GM12878 (cell line): ENCODE results near the gene DOCK2. TPM values are rescaled to one million over a fixed set of nuclear protein-coding genes. Genes with fewer than 3 reads are reported as not detected.

Experiments used
- ASH2L ChIP-seq: fragments of 300-600, 200-600 bp; sonication (generic); IDR thresholded peaks from 2 replicates; pipeline ENCODE4 v1.6.1; 2017; ENCODE audit warnings: low read depth, mild to moderate bottlenecking, borderline replicate concordance
- ATF2 ChIP-seq: IDR thresholded peaks from 2 replicates; pipeline ENCODE4 v1.6.1; 2012; ENCODE audit warnings: low read length, inconsistent platforms
- BACH1 ChIP-seq: fragments of 450-650 bp; IDR thresholded peaks from 2 replicates; pipeline ENCODE4 v1.6.1; 2017; ENCODE audit warnings: mild to moderate bottlenecking, borderline replicate concordance
- CEBPB ChIP-seq, 2 experiments: fragments of 150-350 bp in 1 of 2; IDR thresholded peaks; 2 replicates each; pipeline ENCODE4 v1.6.1; 2012 to 2014; ENCODE audit warnings: low read depth in 2 of 2, low read length in 2 of 2, borderline replicate concordance in 1 of 2, inconsistent platforms in 1 of 2
- EED ChIP-seq: sonication (generic); IDR thresholded peaks from 2 replicates; pipeline ENCODE4 v1.6.1; 2016; ENCODE audit warnings: antibody characterized with exemption, low read depth
- EGR1 ChIP-seq, 2 experiments: IDR thresholded peaks; 1 replicate in 1 of 2; 2 replicates in 1 of 2; pipeline ENCODE4 v1.6.1; 2011 to 2012; ENCODE audit warnings: low read depth in 2 of 2, low read length in 2 of 2, borderline replicate concordance in 1 of 2, mild to moderate bottlenecking in 1 of 2, moderate library complexity in 1 of 2
- ESRRA ChIP-seq: IDR thresholded peaks from 2 replicates; pipeline ENCODE4 v1.6.1; 2012; ENCODE audit warnings: mild to moderate bottlenecking, low read length, improper control_type of control experiment
- HSF1 ChIP-seq: fragments of 150-350 bp; IDR thresholded peaks from 2 replicates; pipeline ENCODE4 v1.6.1; 2014; ENCODE audit warnings: mild to moderate bottlenecking, low read depth, low read length
- IRF4 ChIP-seq: IDR thresholded peaks from 2 replicates; pipeline ENCODE4 v1.6.1; 2011; ENCODE audit warnings: low read depth, low read length
- MTA2 ChIP-seq: fragments of 450-650 bp; IDR thresholded peaks from 2 replicates; pipeline ENCODE4 v1.6.1; 2016; ENCODE audit warnings: low read depth, mild to moderate bottlenecking, moderate library complexity
- NFYA ChIP-seq: IDR thresholded peaks from 2 replicates; pipeline ENCODE4 v1.6.1; 2011; ENCODE audit warnings: low read depth, mild to moderate bottlenecking, low read length, improper control_type of control experiment, borderline replicate concordance
- NFYB ChIP-seq: IDR thresholded peaks from 2 replicates; pipeline ENCODE4 v1.6.1; 2011; ENCODE audit warnings: low read depth, mild to moderate bottlenecking, low read length, improper control_type of control experiment, moderate library complexity; ENCODE audit not compliant: insufficient read depth
- NR2C1 ChIP-seq: fragments of 450-650 bp; IDR thresholded peaks from 2 replicates; pipeline ENCODE4 v1.6.1; 2017; ENCODE audit warnings: antibody characterized with exemption, mild to moderate bottlenecking, moderate library complexity
- NR2F1 ChIP-seq: fragments of 450-650 bp; conservative IDR thresholded peaks from 2 replicates; pipeline ENCODE4 v1.6.1; 2017; ENCODE audit warnings: mild to moderate bottlenecking
- POLR2AphosphoS5 ChIP-seq: IDR thresholded peaks from 2 replicates; pipeline ENCODE4 v1.6.1; 2011; ENCODE audit warnings: mild to moderate bottlenecking, low read length, inconsistent platforms
- RBBP5 ChIP-seq: fragments of 200-600 bp; sonication (generic); conservative IDR thresholded peaks from 2 replicates; pipeline ENCODE4 v1.6.1; 2016
- RCOR1 ChIP-seq: conservative IDR thresholded peaks from 2 replicates; pipeline ENCODE4 v1.6.1; 2012; ENCODE audit warnings: low read depth, low read length, improper control_type of control experiment
- SIN3A ChIP-seq: IDR thresholded peaks from 2 replicates; pipeline ENCODE4 v1.6.1; 2012; ENCODE audit warnings: low read depth, low read length, improper control_type of control experiment
- SMAD5 ChIP-seq: IDR thresholded peaks from 2 replicates; pipeline ENCODE4 v1.6.1; 2016; ENCODE audit warnings: antibody characterized with exemption, low read depth
- SPI1 ChIP-seq: IDR thresholded peaks from 2 replicates; pipeline ENCODE4 v1.6.1; 2011; ENCODE audit warnings: low read depth, mild to moderate bottlenecking, low read length, moderate library complexity, borderline replicate concordance; ENCODE audit not compliant: insufficient read depth
- SREBF2 ChIP-seq: IDR thresholded peaks from 2 replicates; pipeline ENCODE4 v1.6.1; 2012; ENCODE audit warnings: mild to moderate bottlenecking, low read length
- TAF1 ChIP-seq: IDR thresholded peaks from 2 replicates; pipeline ENCODE4 v1.6.1; 2011; ENCODE audit warnings: mild to moderate bottlenecking, low read depth, low read length, borderline replicate concordance
- USF1 ChIP-seq: IDR thresholded peaks from 2 replicates; pipeline ENCODE4 v1.6.1; 2011; ENCODE audit warnings: borderline replicate concordance, low read depth, mild to moderate bottlenecking, moderate library complexity, mixed read lengths, low read length; ENCODE audit not compliant: insufficient read depth; ENCODE audit errors: extremely low read length
- WRNIP1 ChIP-seq: IDR thresholded peaks from 2 replicates; pipeline ENCODE4 v1.6.1; 2011; ENCODE audit warnings: low read depth, low read length, improper control_type of control experiment, borderline replicate concordance
- YBX1 ChIP-seq: fragments of 450-650 bp; IDR thresholded peaks from 2 replicates; pipeline ENCODE4 v1.6.1; 2016; ENCODE audit warnings: antibody characterized with exemption
- ZBTB4 ChIP-seq: fragments of 450-650 bp; formaldehyde crosslinking; IDR thresholded peaks from 2 replicates; pipeline ENCODE4 v1.4.0; 2022; ENCODE audit warnings: mild to moderate bottlenecking, moderate library complexity
- ZZZ3 ChIP-seq: IDR thresholded peaks from 2 replicates; pipeline ENCODE4 v1.6.1; 2011; ENCODE audit warnings: low read depth; ENCODE audit not compliant: control insufficient read depth, insufficient read length
- polyA plus RNA-seq, 11 experiments: library from polyadenylated mRNA; depleted of rRNA in 4 of 11; unstranded in 6 of 11; stranded (reverse) in 5 of 11; fragments of >200 nt; fragmentation: Nextera tagmentation in 4 of 11; fragmentation: Illumina TruSeq in 1 of 11; extraction: Ambion mirVana in 4 of 11; extraction: Trizol in 1 of 11; gene quantifications; 1 replicate in 1 of 11; 2 replicates in 10 of 11; pipeline versions ENCODE4 v1.2.1 to v1.2.3, GENCODE V29; 2011 to 2016; ENCODE audit warnings: inconsistent platforms in 2 of 11, missing spikeins in 2 of 11, low read depth in 1 of 11
- total RNA-seq, 4 experiments: library from RNA; depleted of rRNA in 3 of 4; stranded (reverse); fragments of >200 nt in 3 of 4; fragmentation: Illumina TruSeq in 1 of 4; extraction: Trizol in 1 of 4; gene quantifications; 2 replicates each; pipeline versions ENCODE4 v1.2.1 to v1.2.3, GENCODE V29; 2013 to 2021

Gene DOCK2
- total and polyA plus RNA-seq, 10 of the 15 experiments (the other 5 are each of a cell fraction or from before 2014, with no cell fraction given), result 34.2 to 192 (median 118) TPM

GRCh38 chr5:169647566-169647965 is 10.5 kb downstream of the DOCK2 start (continued):
- no peak for TF ChIP-seq HSF1
- TF ChIP-seq USF1, result no peak
- TF ChIP-seq ASH2L, result no peak
- TF ChIP-seq TAF1, result 0 out of 2 replicates have a peak, but pooled peaks have one; percentile 17
- no peak for TF ChIP-seq SIN3A
- TF ChIP-seq NFYB, result no peak
- no peak for TF ChIP-seq POLR2AphosphoS5
- no peak for TF ChIP-seq RBBP5
- TF ChIP-seq ESRRA, result no peak
- TF ChIP-seq MTA2, result no peak
- TF ChIP-seq ZBTB4 (CRISPR knock-in tag), result no peak
- TF ChIP-seq NR2F1, result no peak
- TF ChIP-seq ATF2, result no peak
- TF ChIP-seq CEBPB (IDR thresholded peaks at IDR 0.05; ENCODE audit: borderline replicate concordance in 1 of 2, low read depth in 2 of 2, low read length in 2 of 2), result no peak
- no peak for TF ChIP-seq NR2C1
- no peak for TF ChIP-seq YBX1
- no peak for TF ChIP-seq SMAD5
- no peak for TF ChIP-seq ZZZ3
- no peak for TF ChIP-seq NFYA
- TF ChIP-seq EED, result peak; percentile 92
- no peak for TF ChIP-seq SREBF2
- peak; percentile 85 for TF ChIP-seq SPI1
- 0 out of 2 replicates have a peak, but pooled peaks have one; percentile 31 for TF ChIP-seq IRF4
- TF ChIP-seq RCOR1, result no peak
- no peak for TF ChIP-seq EGR1 (IDR thresholded peaks at IDR 0.05; ENCODE audit: borderline replicate concordance in 1 of 2, low read depth in 2 of 2, low read length in 2 of 2)
- no peak for TF ChIP-seq WRNIP1
- no peak; the same call in 1 of the 2 replicates for TF ChIP-seq BACH1
- TF ChIP-seq, all 136 proteins: peak for 22
